Stimulated activated CD4-positive, alpha-beta T cell treated with anti-CD3 and anti-CD28 coated beads, Interleukin-2, amount 100 ng/mL, for 24 hours (primary cell): ENCODE measurements around the gene ATP11B.
"Not testable (repeated sequence)": the region's sequence is repeated elsewhere in the genome, so short reads cannot be mapped to it uniquely, and the experiment has no call there.

Experiments
- DNase-seq, 2 donors: peaks; one replicate each; pipeline ENCODE4 v3.0.0-alpha.2; 2020

Gene ATP11B

DNA sequence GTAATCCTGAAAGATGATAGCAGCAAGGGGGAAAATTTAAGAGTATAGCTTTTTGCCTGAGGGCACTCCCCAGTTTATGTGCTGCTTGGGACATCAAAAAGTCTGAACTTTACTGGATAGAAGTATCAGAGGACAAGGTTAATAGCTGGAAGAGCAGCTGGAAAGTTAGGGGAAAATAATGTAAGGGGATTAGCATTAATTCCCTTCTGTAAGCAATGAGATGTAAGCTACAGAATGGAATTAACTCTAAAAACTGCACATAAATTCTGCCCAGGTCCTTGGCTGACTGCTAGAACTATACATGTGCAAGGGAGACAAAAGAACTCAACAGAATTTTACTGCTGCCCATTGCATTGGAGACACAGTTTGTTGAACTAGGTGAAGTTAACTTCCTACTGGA is 55.6 kb downstream of the ATP11B start:
- DNase-seq: no peak

DNA sequence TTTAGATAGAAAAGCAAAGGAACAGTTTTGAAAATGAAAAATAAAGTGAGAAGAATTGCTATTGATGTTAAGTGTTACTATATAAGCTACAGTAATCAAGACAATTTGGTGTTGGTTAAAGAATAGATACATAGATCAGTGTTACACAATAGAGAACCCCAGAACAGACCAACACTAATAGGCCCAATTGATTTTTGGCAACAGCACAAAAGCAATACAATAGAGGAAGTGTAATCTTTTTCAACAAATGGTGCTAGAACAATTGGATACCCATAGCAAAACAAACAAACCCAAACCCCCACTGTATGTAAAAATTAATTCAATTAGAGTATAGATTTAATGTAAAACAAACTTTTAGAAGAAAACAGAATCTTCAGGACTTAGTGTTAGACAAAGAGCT is 61.8 kb downstream of the ATP11B start:
- no peak for DNase-seq

DNA sequence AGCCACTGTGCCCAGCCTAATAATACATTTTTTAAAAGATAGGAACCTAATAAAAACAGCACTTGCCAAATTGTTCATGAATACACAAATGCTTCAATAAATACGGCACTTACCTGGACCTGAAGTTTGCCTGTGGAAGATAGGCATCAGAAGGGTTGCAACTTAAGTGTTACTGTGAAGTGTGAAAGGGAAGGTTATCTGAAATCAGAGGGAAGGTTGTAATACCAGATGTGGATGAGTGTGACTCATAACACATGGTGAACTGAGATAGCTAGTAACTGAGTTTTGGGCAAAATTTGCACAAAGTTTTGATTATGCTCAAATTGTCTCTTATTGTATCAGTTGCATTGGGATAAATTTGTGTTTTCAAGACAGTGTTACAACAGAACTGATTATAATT is 68.0 kb downstream of the ATP11B start:
- no peak for DNase-seq

GRCh38 chr3:182862159-182862860 is 69.0 kb downstream of the ATP11B start:
- DNase-seq: no peak

DNA sequence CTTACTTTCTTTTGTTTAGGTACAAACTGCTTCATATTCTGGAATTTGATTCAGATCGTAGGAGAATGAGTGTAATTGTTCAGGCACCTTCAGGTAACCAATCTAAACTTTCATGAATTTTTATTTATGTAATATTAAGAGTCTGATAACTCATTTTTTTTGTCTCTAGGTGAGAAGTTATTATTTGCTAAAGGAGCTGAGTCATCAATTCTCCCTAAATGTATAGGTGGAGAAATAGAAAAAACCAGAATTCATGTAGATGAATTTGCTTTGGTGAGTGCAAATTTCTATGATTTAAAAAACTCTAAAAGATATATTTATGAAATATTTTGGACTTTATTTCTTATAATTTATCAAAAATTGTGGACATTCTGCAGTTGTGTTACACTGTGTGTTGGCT is 75.8 kb downstream of the ATP11B start:
- no peak for DNase-seq

DNA sequence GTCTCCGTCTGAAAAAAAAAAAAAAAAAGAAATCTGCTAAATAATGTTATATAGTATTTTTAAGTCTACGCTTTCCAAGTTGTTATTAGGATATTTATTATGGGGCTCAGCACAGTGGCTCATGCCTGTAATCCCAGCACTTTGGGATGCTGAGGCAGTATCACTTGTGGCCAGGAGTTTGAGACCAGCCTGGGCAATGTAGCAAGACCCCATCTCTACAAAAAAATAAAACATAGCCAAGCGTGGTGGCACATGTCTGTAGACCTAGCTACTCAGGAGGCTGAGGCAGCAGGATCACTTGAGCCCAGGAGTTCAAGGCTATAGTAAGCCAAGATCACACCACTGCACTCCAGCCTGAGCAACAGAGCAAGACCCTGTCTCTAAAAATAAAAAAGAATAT is 77.6 kb downstream of the ATP11B start:
- DNase-seq: not testable (repeated sequence)

- no peak for DNase-seq
These were observed 85.8 kb downstream of the ATP11B start for GRCh38 chr3:182879031-182879611.

DNA sequence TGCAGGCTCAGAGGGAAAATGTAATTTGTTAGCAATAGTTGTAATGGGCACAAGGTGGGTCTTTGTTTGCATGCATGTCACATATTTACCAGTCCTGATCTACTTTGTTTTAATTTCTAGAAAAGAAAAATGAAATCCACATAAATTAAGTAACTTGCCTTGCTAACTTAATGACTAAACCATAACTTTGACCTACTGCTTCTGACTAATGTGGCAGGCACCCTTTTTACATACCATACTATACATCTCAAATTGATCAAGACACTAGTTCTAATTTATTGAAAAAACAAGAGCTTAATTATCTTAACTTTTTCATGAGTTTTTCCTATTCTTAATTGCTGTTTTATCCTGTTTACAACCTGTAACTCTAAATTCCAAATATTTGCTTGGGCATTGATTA is 93.2 kb downstream of the ATP11B start:
- DNase-seq: no peak

- no peak for DNase-seq
These were observed 96.8 kb downstream of the ATP11B start for GRCh38 chr3:182889948-182890629.

DNA sequence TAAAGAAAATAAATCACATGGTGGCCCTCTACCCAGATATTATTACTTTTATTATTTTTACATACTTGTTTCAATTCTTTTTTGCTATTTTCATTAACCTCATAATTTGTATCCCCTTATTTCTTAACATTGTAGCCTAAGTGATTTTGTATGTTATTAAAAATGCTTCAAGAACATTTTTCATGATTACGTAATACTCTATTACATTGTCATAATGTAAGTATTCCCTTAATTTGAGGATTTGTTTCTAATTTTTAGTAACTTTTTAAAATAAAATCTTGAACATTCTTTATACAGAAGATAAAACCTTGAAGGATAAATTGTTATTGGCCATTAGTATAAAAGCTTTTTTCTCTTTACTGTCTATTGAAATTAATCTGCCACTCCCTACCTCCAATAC is 98.1 kb downstream of the ATP11B start:
- no peak for DNase-seq

DNA sequence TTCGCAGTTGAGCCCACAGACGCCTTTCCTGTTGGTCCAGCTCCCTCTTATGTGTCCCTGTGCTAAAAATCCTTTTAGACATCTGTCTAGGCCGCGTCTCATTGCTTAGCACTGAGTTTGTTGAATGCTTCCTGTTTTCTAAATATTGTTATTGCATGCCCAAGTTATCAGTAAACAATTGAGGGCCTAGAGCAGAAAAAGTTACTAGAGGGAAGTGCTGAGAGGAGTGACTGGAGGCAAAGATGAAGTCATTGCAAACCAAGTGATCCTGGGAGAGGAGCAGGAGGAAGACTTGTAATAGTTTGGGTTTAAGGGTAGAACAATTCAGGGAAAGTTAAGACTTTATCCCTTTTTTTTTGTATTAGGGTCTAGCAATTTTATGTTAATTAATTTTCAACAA is 98.9 kb downstream of the ATP11B start:
- no peak for DNase-seq

- DNase-seq: no peak
These were observed 102.3 kb downstream of the ATP11B start for GRCh38 chr3:182895513-182896112.

- no peak for DNase-seq
These were observed 103.2 kb downstream of the ATP11B start for GRCh38 chr3:182896553-182896952.

DNA sequence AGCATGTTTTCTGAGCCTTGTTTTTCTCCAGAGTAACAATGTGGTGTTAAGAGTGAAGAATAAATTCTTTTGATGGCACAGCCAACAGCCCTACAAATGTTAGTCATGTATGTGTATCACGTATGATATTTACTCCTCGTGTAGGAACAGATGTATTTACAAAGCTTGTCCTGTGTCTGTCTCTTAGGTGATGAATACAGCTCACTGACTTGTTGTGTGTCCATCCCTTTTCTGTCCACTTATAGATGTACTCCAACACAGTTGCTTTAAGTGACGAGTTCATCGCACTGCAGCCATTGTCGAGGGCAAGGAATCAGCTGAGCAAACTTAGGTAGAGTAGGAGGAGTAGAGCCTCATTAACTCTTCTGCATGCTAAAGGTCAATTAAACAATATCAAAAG is 108.9 kb downstream of the ATP11B start:
- DNase-seq: no peak

DNA sequence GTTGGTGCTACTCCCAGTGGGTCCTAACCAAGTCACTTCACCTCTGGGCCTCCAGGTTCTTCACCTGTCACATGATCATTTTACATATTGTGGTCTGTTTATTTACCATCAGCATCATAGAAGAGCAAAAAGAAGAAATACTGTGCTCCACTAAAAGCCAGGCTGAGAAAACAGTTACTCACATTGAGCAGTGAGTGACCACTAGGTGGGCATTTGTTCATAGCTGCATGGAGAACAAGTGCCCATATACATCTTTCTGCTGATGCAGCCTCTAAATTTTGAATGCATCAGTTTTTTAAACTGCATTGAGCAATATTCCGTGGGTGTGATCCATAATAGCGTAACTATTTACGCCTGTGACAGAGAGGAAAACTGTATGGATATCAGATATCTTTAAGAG is 110.9 kb downstream of the ATP11B start:
- DNase-seq: no peak

GRCh38 chr3:182905623-182906022 is 112.3 kb downstream of the ATP11B start:
- DNase-seq: no peak

- DNase-seq: no peak
These were observed 112.7 kb downstream of the ATP11B start for GRCh38 chr3:182906036-182906435.

DNA sequence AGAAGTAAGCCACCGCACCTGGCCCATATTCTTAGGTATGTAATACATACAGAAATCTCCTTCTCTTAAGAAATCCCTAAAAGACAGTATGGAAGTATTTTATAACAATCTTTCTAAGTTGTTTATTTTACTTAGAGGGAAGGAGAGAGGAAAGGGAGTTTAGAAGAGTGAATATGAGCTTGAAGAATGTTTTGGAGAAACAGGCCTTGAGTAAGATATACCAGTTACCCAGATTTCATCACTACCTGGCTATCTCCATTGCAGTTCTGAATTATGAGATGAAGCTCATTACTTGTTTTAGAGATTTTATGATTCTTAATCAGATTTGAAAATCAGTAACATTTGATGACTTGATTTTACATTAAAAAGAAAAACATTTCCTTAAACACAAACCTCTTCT is 115.2 kb downstream of the ATP11B start:
- no peak for DNase-seq

- no peak for DNase-seq
These were observed 116.2 kb downstream of the ATP11B start for GRCh38 chr3:182909318-182910040.

- no peak for DNase-seq
These were observed 117.9 kb downstream of the ATP11B start for GRCh38 chr3:182910936-182911781.

- no peak for DNase-seq
These were observed 118.4 kb downstream of the ATP11B start for GRCh38 chr3:182911782-182912111.

GRCh38 chr3:182912474-182912873 is 119.2 kb downstream of the ATP11B start:
- no peak for DNase-seq

DNA sequence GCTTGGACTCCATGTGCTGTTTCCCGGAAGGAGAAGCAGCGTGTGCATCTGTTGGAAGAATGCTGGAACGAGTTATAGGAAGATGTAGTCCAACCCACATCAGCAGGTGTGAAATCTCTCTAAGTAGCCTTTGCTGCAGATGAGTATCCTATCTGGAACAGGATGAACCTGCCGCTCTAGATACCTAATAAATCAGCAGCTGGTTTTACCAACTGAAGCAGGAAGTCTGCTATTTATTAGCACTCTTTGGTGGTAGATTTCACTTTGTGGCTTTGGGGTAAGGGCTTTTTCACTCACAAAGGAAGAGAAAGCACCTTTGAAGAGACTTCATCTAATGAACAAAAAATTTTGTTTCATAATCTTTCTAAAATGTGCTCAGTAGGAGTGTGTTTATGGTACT is 120.6 kb downstream of the ATP11B start:
- DNase-seq: no peak
